Liver (tissue), 9 donors: ENCODE data around the gene SARDH. TPM values are rescaled to one million over a fixed set of nuclear protein-coding genes. Genes with fewer than 3 reads are reported as not detected.

Source experiments
- DNase-seq: peaks from one replicate; pipeline ENCODE4 v3.0.0-alpha.2; 2017; ENCODE audit warnings: low spot score
- H3K27ac ChIP-seq, 2 donors: one replicate each; pipeline ENCODE4 v1.7.0; 2013; ENCODE audit warnings: inconsistent platforms in 2 of 2, low read length in 2 of 2, control low read depth in 1 of 2, low read depth in 1 of 2, mild to moderate bottlenecking in 1 of 2
- H3K27me3 ChIP-seq, 4 donors: one replicate each; pipeline versions ENCODE4 v1.6.1 to v1.7.0; 2013; ENCODE audit warnings: low read length in 3 of 4, inconsistent platforms in 1 of 4, mild to moderate bottlenecking in 1 of 4, moderate library complexity in 1 of 4; ENCODE audit not compliant: control insufficient read depth in 4 of 4, insufficient read depth in 4 of 4
- H3K36me3 ChIP-seq, 4 donors: one replicate each; pipeline versions ENCODE4 v1.6.1 to v1.7.0; 2013; ENCODE audit warnings: low read length in 3 of 4, mild to moderate bottlenecking in 3 of 4, low read depth in 1 of 4, moderate library complexity in 1 of 4; ENCODE audit not compliant: control insufficient read depth in 4 of 4, insufficient read depth in 3 of 4
- H3K4me1 ChIP-seq, 4 donors: one replicate each; pipeline versions ENCODE4 v1.6.1 to v1.7.0; 2013; ENCODE audit warnings: low read length in 3 of 4, mild to moderate bottlenecking in 3 of 4, moderate library complexity in 1 of 4; ENCODE audit not compliant: control insufficient read depth in 4 of 4, insufficient read depth in 4 of 4
- H3K4me3 ChIP-seq, 3 donors: one replicate each; pipeline versions ENCODE4 v1.6.1 to v1.7.0; 2013; ENCODE audit warnings: low read length in 3 of 3, control low read depth in 1 of 3, low read depth in 1 of 3, mild to moderate bottlenecking in 1 of 3
- H3K9ac ChIP-seq, 2 donors: one replicate each; pipeline ENCODE4 v1.7.0; 2013; ENCODE audit warnings: low read length in 2 of 2, mild to moderate bottlenecking in 2 of 2, moderate library complexity in 2 of 2, control low read depth in 1 of 2, low read depth in 1 of 2
- H3K9me3 ChIP-seq, 4 donors: one replicate each; pipeline versions ENCODE4 v1.6.1 to v1.7.0; 2013; ENCODE audit warnings: low read length in 3 of 4; ENCODE audit not compliant: control insufficient read depth in 4 of 4
- ATF3 ChIP-seq: IDR thresholded peaks from 2 replicates; pipeline ENCODE4 v1.6.1; 2016; ENCODE audit warnings: antibody characterized with exemption
- CTCF ChIP-seq: fragments of 150-350 bp; IDR thresholded peaks from 2 replicates; pipeline ENCODE4 v1.5.1; 2017; ENCODE audit warnings: improper control_type of control experiment, low read depth, low read length; ENCODE audit not compliant: missing input control
- EGR1 ChIP-seq, 2 donors: IDR thresholded peaks; 2 replicates each; pipeline ENCODE4 v1.6.1; 2016 to 2018; ENCODE audit warnings: antibody characterized with exemption in 2 of 2, low read depth in 2 of 2
- FOXA1 ChIP-seq: IDR thresholded peaks from 2 replicates; pipeline ENCODE4 v1.6.1; 2016; ENCODE audit warnings: antibody characterized with exemption
- FOXA2 ChIP-seq: IDR thresholded peaks from 2 replicates; pipeline ENCODE4 v1.6.1; 2016; ENCODE audit warnings: antibody characterized with exemption
- GABPA ChIP-seq, 2 donors: IDR thresholded peaks in 1 of 2; conservative IDR thresholded peaks in 1 of 2; 2 replicates each; pipeline ENCODE4 v1.6.1; 2016; ENCODE audit warnings: antibody characterized with exemption in 2 of 2, mild to moderate bottlenecking in 1 of 2, moderate library complexity in 1 of 2
- HNF4A ChIP-seq, 2 donors: conservative IDR thresholded peaks; 2 replicates each; pipeline ENCODE4 v1.6.1; 2016; ENCODE audit warnings: antibody characterized with exemption in 2 of 2, mild to moderate bottlenecking in 2 of 2
- HNF4G ChIP-seq: IDR thresholded peaks from 2 replicates; pipeline ENCODE4 v1.6.1; 2016; ENCODE audit warnings: antibody characterized with exemption
- JUND ChIP-seq, 2 donors: IDR thresholded peaks; 2 replicates each; pipeline ENCODE4 v1.6.1; 2016; ENCODE audit warnings: antibody characterized with exemption in 2 of 2
- MAX ChIP-seq: IDR thresholded peaks from 2 replicates; pipeline ENCODE4 v1.6.1; 2016; ENCODE audit warnings: antibody characterized with exemption
- NR2F2 ChIP-seq: IDR thresholded peaks from 2 replicates; pipeline ENCODE4 v1.6.1; 2016; ENCODE audit warnings: antibody characterized with exemption
- RAD21 ChIP-seq, 2 donors: IDR thresholded peaks; 2 replicates each; pipeline ENCODE4 v1.6.1; 2016; ENCODE audit warnings: antibody characterized with exemption in 2 of 2, mild to moderate bottlenecking in 2 of 2
- REST ChIP-seq: IDR thresholded peaks from 2 replicates; pipeline ENCODE4 v1.6.1; 2016; ENCODE audit warnings: antibody characterized with exemption, mild to moderate bottlenecking
- RXRA ChIP-seq, 2 donors: IDR thresholded peaks; 2 replicates each; pipeline ENCODE4 v1.6.1; 2017 to 2018; ENCODE audit warnings: antibody characterized with exemption in 2 of 2, mild to moderate bottlenecking in 1 of 2
- SP1 ChIP-seq: IDR thresholded peaks from 2 replicates; pipeline ENCODE4 v1.6.1; 2018; ENCODE audit warnings: antibody characterized with exemption, mild to moderate bottlenecking
- TAF1 ChIP-seq: conservative IDR thresholded peaks from 2 replicates; pipeline ENCODE4 v1.6.1; 2016; ENCODE audit warnings: antibody characterized with exemption, mild to moderate bottlenecking
- YY1 ChIP-seq: IDR thresholded peaks from 2 replicates; pipeline ENCODE4 v1.6.1; 2016; ENCODE audit warnings: antibody characterized with exemption, mild to moderate bottlenecking
- ZBTB33 ChIP-seq: IDR thresholded peaks from 2 replicates; pipeline ENCODE4 v1.6.1; 2016; ENCODE audit warnings: antibody characterized with exemption
- WGBS: extraction: QIAGEN DNeasy Blood & Tissue Kit; methylation state at CpG from one replicate; pipeline ENCODE4 v1.1.7; 2013; 5-methylcytosine and 5-hydroxymethylcytosine counted together
- polyA plus RNA-seq, 2 donors: library from polyadenylated mRNA; stranded (reverse) in 1 of 2; unstranded in 1 of 2; fragments of 200-250 nt in 1 of 2; fragments of >200 nt in 1 of 2; fragmentation: Nextera tagmentation in 1 of 2; extraction: Ambion mirVana in 1 of 2; gene quantifications; one replicate each; pipeline versions ENCODE4 v1.2.1 to v1.2.3, GENCODE V29; 2013 to 2015
- total RNA-seq, 2 donors: library from RNA; depleted of rRNA; stranded (reverse); fragments of >200 nt; gene quantifications; one replicate each; pipeline ENCODE4 v1.2.3, GENCODE V29; 2014
- donor health status: healthy.
- donor health status: healthy.
- donor health status: healthy.
- donor health status: healthy.
- donor health status: healthy.

The SARDH gene
- total and polyA plus RNA-seq, 4 donors, result 53.7 to 291 (median 63.4) TPM

- DNase-seq, result no peak
- whole genome bisulfite sequencing, result 97% methylated on average over 16 of the region's 16 CpGs
Observed at GRCh38 chr9:133774799-133775198, 36.6 kb upstream of the SARDH start.

More at GRCh38 chr9:133774799-133775198, 36.6 kb upstream of the SARDH start:
- H3K9me3 ChIP-seq, result no peaks in the 10 kb centered on the region
- H3K9ac ChIP-seq, result no peak overlapping the region
- H3K4me3 ChIP-seq, result no peak overlapping the region
- H3K4me1 ChIP-seq, result peaks cover 0 to 20% (median 12%) of the 10 kb centered on the region in 4 donors
- TF ChIP-seq RAD21 (IDR thresholded peaks at IDR 0.05) (no peak), RXRA (IDR thresholded peaks at IDR 0.05) (no peak), HNF4G (no peak), NR2F2 (no peak), FOXA1 (no peak), CTCF (no peak), GABPA (IDR thresholded peaks at IDR 0.05 in 1 of 2, conservative IDR thresholded peaks at IDR 0.05 in 1 of 2) (no peak), ZBTB33 (no peak), MAX (no peak), SP1 (no peak), JUND (IDR thresholded peaks at IDR 0.05) (no peak), TAF1 (no peak), FOXA2 (no peak), ATF3 (no peak), YY1 (no peak), REST (no peak), HNF4A (conservative IDR thresholded peaks at IDR 0.05) (no peak), EGR1 (IDR thresholded peaks at IDR 0.05; ENCODE audit: low read depth in 2 of 2) (no peak)
- H3K27ac ChIP-seq, result no peak overlapping the region
- H3K27me3 ChIP-seq, result no peaks in the 10 kb centered on the region
- peaks cover 17 to 59% (median 24%) of the 10 kb centered on the region in 4 donors for H3K36me3 ChIP-seq
